GM21526 (cell line): Measurements from ENCODE around the gene PTPRS.
"Not testable (repeated sequence)": the region's sequence is repeated elsewhere in the genome, so short reads cannot be mapped to it uniquely, and the experiment has no call there.

Source experiments
- ATAC-seq: cut with Tn5 transposase; IDR thresholded peaks from one replicate; pipeline ENCODE4 v1.9.1; 2021; ENCODE audit warnings: moderate library complexity; ENCODE audit not compliant: unreplicated experiment, low FRiP score

The PTPRS gene

DNA sequence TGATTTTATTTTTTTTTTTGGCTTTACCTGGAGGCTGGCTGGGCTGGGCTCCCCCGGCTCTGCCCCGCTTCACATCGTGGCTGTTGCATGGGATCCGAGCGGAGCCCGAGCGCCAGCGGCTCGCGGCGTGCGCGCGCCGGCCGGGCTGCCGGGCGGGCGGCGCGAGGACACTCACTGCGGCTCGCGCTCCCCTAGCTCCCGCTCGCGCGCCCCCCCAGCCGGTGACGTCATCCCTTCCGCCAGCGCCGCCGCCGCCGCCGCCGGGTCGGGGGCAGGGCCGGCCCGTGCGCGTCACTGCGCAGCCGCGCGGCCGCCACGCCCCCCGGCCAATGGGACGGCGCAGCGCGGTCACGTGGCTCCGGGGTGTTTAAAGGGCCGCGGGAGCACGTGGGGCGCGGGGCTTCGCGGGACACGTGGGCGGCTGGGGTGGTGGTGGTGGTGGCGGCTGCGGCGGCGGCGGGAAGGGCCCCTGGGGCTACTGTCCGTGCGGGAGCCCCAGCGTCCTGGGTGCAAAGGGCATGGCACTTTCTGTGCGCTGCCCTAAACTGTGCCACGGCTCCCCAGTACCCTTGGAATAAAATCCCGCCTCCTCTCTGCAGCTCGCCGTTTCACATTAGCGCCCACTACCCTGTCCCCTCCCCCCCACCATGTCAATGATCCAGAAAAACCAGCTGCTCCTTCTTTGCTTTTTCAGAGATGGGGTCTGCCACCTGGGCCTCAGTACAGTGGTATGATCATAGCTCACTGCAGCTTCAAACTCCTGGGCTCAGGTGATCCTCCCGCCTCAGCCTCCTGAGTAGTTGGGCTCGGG, at the start of gene PTPRS:
Gene PTPRS (minus strand): TSS at position 176 of the 811 bp plus-strand sequence. CDS start 54,672 bp downstream, outside the sequence.
- no peak for ATAC-seq

DNA sequence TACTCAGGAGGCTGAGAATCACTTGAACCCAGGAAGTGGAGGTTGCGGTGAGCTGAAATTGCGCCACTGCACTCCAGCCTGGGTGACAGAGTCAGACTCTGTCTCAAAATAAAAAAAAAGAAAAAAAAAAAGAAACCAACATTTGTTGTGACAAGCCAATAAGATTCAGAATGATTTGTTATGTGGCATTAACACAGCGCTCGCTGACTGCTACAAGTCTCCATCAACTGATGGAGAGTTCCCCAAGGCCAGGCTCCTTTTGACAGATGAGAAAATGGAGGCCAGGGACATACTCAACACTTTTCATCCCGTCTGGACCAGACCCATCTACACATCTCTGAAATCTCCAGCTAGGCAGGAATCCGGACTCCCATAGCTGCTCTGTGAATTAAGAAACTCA, 48.7 kb upstream of the PTPRS start:
- no peak for ATAC-seq

- ATAC-seq: no peak
Observed at GRCh38 chr19:5387472-5387871, 46.9 kb upstream of the PTPRS start.

DNA sequence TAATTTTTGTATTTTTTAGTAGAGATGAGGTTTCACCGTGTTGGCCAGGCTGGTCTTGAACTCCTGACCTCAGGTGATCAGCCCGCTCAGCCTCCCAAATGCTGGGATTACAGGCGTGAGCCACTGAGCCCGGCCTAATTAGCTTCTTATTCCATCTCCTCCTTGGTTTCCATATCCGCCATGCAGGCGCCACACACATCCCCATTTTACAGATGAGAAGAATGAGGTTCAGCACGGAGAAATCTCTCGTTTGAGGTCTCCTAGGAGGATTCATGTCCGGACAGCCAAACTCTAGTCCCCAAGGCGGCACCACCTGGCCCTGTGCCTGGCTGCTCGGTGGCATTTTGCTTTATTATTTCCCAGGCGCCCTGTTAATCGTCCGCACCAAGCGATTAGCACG, 46.2 kb upstream of the PTPRS start:
- ATAC-seq: no peak

- ATAC-seq: not testable (repeated sequence)
Observed at GRCh38 chr19:5381197-5381596, 40.6 kb upstream of the PTPRS start.

- no peak for ATAC-seq
Observed at GRCh38 chr19:5380215-5380919, 39.8 kb upstream of the PTPRS start.

GRCh38 chr19:5376928-5377327, 36.3 kb upstream of the PTPRS start:
- ATAC-seq: no peak

DNA sequence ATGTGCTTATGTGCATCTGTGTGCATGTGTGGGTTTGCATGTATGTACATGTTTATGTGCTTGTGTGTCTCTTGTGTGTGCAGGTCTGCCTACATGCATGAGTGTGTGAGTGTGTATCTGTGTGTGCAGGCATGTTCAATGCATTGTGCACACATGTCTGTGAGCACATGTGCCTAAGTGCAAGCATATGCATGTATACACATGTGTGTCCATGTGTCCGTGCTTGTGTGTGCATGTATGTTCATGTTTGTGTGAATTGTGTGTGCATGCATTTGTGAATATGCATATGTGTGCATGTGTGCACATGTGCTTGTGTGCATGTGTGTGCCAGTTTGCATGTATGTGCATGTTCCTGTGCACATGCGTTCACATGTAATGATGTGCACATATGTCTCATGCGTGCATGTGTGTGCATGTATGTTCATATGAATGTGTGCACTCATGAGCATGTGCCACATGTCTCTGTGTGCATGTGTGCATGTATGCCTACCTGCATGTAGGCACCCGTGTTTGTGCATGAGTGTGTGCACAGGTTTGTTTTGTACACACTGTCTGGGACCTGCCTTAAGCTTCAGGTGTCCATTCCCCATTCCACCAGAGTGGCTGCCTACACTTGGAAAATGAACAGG, 32.1 kb upstream of the PTPRS start:
- ATAC-seq: no peak

DNA sequence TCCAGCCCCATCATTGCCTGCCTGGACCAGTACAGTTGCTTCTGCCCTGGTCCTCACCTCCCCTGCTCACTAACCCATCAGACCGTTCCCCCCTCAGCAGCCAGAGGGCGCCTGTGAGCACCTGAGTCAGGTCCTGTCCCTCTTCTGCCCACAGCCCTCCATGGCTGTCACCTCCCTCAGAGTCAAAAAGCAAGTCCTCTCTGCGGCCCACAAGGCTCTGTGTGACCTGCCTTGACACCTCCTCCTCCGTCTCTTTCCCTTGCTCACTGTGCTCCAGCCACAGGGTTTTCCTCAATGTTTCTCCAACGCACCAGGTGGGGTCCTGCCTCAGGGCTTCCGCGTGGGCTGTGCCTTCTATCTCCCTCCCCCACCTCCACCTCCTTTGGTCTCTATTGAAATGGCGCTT, 29.4 kb upstream of the PTPRS start:
- ATAC-seq: no peak

GRCh38 chr19:5369304-5369703, 28.7 kb upstream of the PTPRS start:
- no peak for ATAC-seq

DNA sequence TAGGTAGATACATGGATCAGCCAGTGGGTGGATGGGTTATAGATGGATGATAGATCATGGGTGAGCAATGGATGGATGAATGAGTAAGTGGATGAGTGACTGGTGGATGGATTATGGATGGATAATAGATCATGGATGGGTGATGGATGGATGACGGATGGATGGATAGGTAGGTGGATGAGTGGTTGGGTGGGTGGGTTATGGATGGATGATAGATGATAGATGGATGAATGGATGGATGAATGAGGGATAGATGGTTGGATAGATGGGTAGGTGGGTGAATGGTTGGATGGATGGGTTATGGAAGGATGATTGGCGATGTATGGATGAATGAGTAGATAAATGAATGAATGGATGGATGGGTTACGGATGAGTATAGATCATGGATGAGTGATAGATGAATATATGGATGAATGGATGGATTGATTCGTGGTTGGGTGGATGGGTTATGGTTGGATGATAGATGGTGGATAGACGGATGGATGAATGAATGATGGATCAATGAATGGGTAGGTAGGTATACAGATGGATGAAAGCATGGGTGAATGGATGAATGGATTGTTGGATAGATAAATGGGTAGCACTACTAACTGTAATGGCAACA, 27.0 kb upstream of the PTPRS start:
- no peak for ATAC-seq

GRCh38 chr19:5365905-5366304, 25.3 kb upstream of the PTPRS start:
- ATAC-seq: no peak

GRCh38 chr19:5364674-5365073, 24.1 kb upstream of the PTPRS start:
- no peak for ATAC-seq

GRCh38 chr19:5361839-5362238, 21.2 kb upstream of the PTPRS start:
- ATAC-seq: not testable (repeated sequence)

- ATAC-seq: no peak
Observed at GRCh38 chr19:5361407-5361806, 20.8 kb upstream of the PTPRS start.

- ATAC-seq: no peak
Observed at GRCh38 chr19:5360003-5360780, 19.6 kb upstream of the PTPRS start.

DNA sequence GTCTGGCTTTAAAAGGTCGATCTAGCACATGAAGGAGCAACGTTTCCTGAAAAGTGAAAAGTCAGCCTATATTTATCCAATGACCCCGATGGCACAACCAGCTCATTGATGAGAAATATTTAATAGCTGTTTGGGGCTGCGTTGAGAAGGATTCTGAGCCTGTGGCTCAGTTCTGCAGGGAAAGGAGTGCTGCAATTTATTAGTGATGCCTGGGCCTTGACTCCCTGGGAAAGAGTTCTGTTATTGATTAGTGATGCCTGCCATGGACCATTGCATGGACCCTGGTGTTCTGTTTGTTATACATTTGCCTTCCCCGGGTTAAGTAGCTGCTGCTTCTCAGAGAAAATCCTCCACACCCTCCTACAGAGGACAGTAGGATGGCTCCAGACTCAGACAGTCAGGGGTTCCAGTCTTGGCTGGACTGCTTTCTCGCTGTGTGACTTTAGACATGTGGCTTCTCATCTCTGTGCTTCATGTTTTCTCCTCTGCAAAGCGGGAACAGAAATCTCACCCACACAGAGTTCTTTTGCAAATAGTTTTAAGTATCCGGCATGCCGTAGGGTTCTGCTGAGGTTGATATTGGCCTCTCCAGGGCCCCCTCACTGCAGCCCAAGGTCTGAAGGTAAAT, 17.7 kb upstream of the PTPRS start:
- ATAC-seq: no peak

- ATAC-seq: no peak
Observed at GRCh38 chr19:5357584-5357983, 17.0 kb upstream of the PTPRS start.

GRCh38 chr19:5356918-5357317, 16.3 kb upstream of the PTPRS start:
- no peak for ATAC-seq

GRCh38 chr19:5356428-5356827, 15.8 kb upstream of the PTPRS start:
- no peak for ATAC-seq
